ENCODE results near the gene NLRC5.

Gene NLRC5

GRCh38 chr16:56970934-56971767 is 18.2 kb upstream of the NLRC5 start:
- no peak overlapping the region for H3K9ac ChIP-seq (ENCODE audit: low read length)
- no peak overlapping the region for H3K27ac ChIP-seq (ENCODE audit: low read depth, low read length, poor library complexity, severe bottlenecking)
- H3K4me2 ChIP-seq (ENCODE audit: low read length): no peak overlapping the region
- H3K4me3 ChIP-seq (ENCODE audit: low read depth, low read length, poor library complexity, severe bottlenecking): no peak overlapping the region
- no peak for TF ChIP-seq EZH2 (IDR thresholded peaks at IDR 0.05; ENCODE audit: borderline replicate concordance, low read length)
- no peak for TF ChIP-seq CTCF (IDR thresholded peaks at IDR 0.05; ENCODE audit: low read length)
- no peaks in the 10 kb centered on the region for H3K36me3 ChIP-seq (ENCODE audit: insufficient read depth, low read length)
- no peaks in the 10 kb centered on the region for H3K79me2 ChIP-seq (ENCODE audit: insufficient read depth, low read length)
- H3K9me3 ChIP-seq (ENCODE audit: low read length): no peaks in the 10 kb centered on the region
- no peaks in the 10 kb centered on the region for H3F3A ChIP-seq (ENCODE audit: insufficient read depth, low read length)
- H3K4me1 ChIP-seq (ENCODE audit: insufficient read depth, low read length, severe bottlenecking): no peaks in the 10 kb centered on the region
- no peaks in the 10 kb centered on the region for H3K27me3 ChIP-seq (ENCODE audit: insufficient read depth, low read length)
- no peak overlapping the region for H2AFZ ChIP-seq (ENCODE audit: low read length)
- H4K20me1 ChIP-seq (ENCODE audit: insufficient read depth, low read length): no peaks in the 10 kb centered on the region
- H3K9me2 ChIP-seq (ENCODE audit: low read depth, low read length): no peaks in the 10 kb centered on the region

DNA sequence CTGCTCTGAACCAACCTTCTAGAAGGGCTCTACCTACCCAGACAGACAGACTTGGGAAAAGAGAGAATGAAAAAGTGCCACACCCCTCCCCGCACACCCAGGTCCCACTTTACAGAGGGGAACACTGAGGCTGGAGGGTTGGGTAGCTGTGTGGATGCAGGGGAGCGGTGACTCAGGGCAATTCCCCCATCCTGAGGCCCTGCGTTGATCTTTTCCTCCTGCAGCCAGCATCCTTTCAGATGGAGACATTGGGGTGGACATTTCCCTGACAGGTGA is 17.7 kb upstream of the NLRC5 start:
- H3K79me2 ChIP-seq (ENCODE audit: insufficient read depth, low read length): no peaks in the 10 kb centered on the region
- no peaks in the 10 kb centered on the region for H3K27me3 ChIP-seq (ENCODE audit: insufficient read depth, low read length)
- no peak overlapping the region for H3K27ac ChIP-seq (ENCODE audit: low read depth, low read length, poor library complexity, severe bottlenecking)
- H3K4me1 ChIP-seq (ENCODE audit: insufficient read depth, low read length, severe bottlenecking): no peaks in the 10 kb centered on the region
- no peak for TF ChIP-seq CTCF (IDR thresholded peaks at IDR 0.05; ENCODE audit: low read length)
- no peak for TF ChIP-seq EZH2 (IDR thresholded peaks at IDR 0.05; ENCODE audit: borderline replicate concordance, low read length)
- H3K4me2 ChIP-seq (ENCODE audit: low read length): no peak overlapping the region
- H3K4me3 ChIP-seq (ENCODE audit: low read depth, low read length, poor library complexity, severe bottlenecking): no peak overlapping the region
- H2AFZ ChIP-seq (ENCODE audit: low read length): no peak overlapping the region
- no peaks in the 10 kb centered on the region for H3K9me3 ChIP-seq (ENCODE audit: low read length)
- H3K9me2 ChIP-seq (ENCODE audit: low read depth, low read length): no peaks in the 10 kb centered on the region
- H3K9ac ChIP-seq (ENCODE audit: low read length): no peak overlapping the region
- H4K20me1 ChIP-seq (ENCODE audit: insufficient read depth, low read length): no peaks in the 10 kb centered on the region
- no peaks in the 10 kb centered on the region for H3K36me3 ChIP-seq (ENCODE audit: insufficient read depth, low read length)
- H3F3A ChIP-seq (ENCODE audit: insufficient read depth, low read length): no peaks in the 10 kb centered on the region

DNA sequence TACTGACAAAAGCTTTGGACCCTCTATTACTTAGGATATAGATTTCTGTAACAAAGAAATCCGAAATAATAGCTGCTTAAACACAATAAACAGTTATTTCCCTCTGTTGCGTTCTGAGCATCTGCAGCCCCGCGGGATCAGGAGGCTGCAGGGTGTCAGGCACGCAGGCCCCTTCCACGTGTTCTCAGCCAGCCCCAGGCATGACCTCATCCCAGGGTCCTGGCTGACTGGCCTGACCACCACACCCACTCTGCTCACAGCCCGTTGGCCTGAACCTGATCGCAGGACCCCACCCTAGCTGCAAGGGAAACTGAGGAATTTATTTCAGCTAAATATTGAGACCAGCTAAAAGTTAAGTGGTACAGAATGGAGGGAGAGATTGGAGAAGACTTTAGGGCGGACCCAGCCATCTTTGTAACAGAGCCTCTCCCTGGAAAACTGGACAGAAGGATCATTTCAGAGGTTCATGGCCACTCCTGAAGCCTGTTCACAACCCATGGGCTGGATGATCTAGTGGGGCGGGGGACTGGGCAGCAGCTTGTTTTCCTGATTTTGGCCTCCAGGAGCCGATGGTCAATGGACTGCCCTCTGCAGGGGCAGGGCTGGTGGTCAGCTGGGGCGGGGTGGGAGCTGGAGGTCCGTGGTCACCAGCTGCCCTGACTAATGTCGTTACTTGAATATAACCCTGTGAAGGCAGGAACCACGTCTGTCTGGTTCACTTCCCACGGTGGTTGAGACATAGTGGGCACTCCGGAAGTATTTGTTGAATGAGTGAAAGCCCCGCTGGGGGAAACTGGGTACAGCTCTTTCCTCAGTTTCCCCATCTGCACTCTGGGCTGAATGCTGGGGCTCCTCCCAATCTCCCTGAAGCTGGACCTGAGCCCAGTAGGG is 16.7 kb upstream of the NLRC5 start:
- Histone ChIP-seq H2AFZ (ENCODE audit: low read length) (no peak overlapping the region), H3K27me3 (ENCODE audit: insufficient read depth, low read length) (no peaks in the 10 kb centered on the region; the same call in 1 of the 2 replicates), H3K9ac (ENCODE audit: low read length) (no peak overlapping the region), H3K4me1 (ENCODE audit: insufficient read depth, low read length, severe bottlenecking) (no peaks in the 10 kb centered on the region), H3F3A (ENCODE audit: insufficient read depth, low read length) (no peaks in the 10 kb centered on the region), H3K79me2 (ENCODE audit: insufficient read depth, low read length) (no peaks in the 10 kb centered on the region), H4K20me1 (ENCODE audit: insufficient read depth, low read length) (no peaks in the 10 kb centered on the region), H3K9me3 (ENCODE audit: low read length) (no peaks in the 10 kb centered on the region), H3K36me3 (ENCODE audit: insufficient read depth, low read length) (no peaks in the 10 kb centered on the region), H3K27ac (ENCODE audit: low read depth, low read length, poor library complexity, severe bottlenecking) (no peak overlapping the region), H3K4me2 (ENCODE audit: low read length) (no peak overlapping the region), H3K4me3 (ENCODE audit: low read depth, low read length, poor library complexity, severe bottlenecking) (no peak overlapping the region), H3K9me2 (ENCODE audit: low read depth, low read length) (no peaks in the 10 kb centered on the region)
- no peak for TF ChIP-seq EZH2 (IDR thresholded peaks at IDR 0.05; ENCODE audit: borderline replicate concordance, low read length)
- no peak for TF ChIP-seq CTCF (IDR thresholded peaks at IDR 0.05; ENCODE audit: low read length)

All from OCI-LY1 (cell line).